GM19463 (cell line): ENCODE data around the gene OGFOD3.
"Not testable (repeated sequence)": the region's sequence is repeated elsewhere in the genome, so short reads cannot be mapped to it uniquely, and the experiment has no call there.

ENCODE experiments used
- ATAC-seq: cut with Tn5 transposase; IDR thresholded peaks from one replicate; pipeline ENCODE4 v1.9.1; 2021; ENCODE audit warnings: mild to moderate bottlenecking, moderate library complexity; ENCODE audit not compliant: unreplicated experiment

The OGFOD3 gene, protein sequence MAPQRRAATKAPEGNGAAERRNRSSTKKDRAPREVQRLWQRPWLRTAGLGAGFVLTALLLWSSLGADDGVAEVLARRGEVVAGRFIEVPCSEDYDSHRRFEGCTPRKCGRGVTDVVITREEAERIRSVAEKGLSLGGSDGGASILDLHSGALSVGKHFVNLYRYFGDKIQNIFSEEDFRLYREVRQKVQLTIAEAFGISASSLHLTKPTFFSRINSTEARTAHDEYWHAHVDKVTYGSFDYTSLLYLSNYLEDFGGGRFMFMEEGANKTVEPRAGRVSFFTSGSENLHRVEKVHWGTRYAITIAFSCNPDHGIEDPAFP

DNA sequence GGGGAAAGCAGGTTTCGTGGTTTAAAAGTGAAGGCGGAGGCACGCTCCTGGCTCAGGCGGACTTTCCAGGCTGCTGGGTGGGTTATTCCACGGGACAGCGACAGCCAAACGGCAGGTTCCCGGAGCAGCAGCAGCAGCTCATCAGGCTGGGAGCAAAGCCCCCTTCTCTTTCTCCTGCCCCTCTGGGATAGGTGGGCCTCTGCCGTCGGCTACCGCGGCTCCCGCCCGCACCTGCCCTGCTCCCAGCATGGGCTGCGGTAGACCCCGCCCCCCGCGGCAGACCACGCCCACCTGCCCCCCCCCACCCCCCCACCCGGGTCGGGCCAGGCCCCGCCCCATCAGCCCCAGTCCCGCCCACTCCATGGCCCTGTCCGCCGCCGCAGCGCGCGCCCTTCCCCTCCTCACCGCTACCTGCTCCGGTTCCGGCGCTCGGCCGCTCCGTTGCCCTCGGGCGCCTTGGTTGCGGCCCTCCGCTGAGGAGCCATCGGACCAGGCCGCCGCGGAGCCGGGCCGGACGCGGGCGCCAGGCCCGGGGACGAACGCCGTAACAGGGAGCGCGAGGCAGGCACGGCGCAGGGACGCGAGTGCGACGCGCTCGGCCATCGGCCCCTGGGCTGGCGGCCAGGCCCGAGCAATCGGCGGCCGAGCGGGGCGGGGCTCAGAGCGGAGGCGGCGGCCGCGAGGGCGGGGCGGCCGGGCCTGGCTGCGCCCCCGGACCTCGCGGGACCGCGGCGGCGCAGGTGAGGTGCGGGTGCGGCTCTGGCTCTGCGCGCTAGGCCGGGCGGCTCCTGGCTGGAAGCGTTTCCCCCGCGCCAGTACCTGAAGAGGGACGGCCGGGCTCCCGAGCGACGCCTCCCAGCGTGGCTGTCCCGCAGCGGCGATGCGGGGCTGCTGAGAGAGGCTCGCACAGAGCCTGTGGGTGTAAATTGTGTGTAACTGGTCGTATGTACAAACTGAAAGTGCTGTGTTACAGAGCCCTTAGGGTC, at the start of gene OGFOD3, which contains the start of gene HEXD:
OGFOD3 (minus strand) TSS at position 586 of the 986 bp plus-strand sequence; CDS start at position 485, 101 bp downstream.
HEXD (plus strand) TSS at position 347 of the 986 bp plus-strand sequence. CDS start 1,453 bp downstream, outside the sequence.
- peak; percentile 76 for ATAC-seq

DNA sequence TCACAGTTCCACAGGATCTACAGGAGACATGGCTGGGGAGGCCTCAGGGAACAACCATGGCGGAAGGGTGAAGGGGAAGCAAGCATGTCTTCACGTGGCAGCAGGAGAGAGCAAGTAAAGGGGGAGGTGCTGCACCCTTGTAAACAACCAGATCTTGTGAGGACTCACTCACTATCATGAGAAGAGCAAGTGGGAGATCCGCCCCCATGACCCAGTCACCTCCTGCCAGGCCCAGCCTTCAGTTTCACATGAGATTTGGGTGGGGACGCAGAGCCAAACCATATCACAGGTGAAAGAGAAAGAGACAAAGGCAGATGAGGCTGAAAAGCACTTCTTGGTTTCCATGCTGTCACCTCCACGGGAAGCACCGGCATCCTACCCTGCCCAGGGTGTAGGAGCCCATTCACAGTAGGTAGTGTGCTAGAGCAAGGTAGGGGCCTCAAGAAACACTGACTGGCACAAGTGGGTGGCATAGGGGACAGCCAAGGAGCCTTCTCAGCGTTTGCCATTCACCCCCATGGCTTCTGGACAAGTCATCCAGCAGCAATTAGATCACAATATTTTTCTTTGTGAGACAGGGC, 46.7 kb upstream of the OGFOD3 start:
- ATAC-seq: no peak

DNA sequence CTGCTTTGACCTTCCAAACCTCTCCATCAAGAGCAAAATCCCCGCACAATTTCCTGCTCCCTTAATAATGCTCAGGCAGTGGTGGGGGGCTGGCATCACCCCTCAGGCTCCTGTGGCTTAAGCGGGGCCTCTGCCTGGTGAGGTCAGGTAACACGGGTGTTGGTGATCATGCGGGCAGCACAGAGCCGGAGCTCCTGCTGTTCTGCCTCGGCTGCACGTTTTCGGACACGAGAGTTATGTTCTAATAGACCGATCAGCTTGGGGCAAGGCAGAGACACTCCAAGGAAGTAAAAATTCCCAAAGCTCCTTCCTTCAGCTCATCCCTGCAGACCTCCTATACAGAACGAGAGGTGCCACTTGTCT, 46.2 kb upstream of the OGFOD3 start:
- no peak for ATAC-seq

DNA sequence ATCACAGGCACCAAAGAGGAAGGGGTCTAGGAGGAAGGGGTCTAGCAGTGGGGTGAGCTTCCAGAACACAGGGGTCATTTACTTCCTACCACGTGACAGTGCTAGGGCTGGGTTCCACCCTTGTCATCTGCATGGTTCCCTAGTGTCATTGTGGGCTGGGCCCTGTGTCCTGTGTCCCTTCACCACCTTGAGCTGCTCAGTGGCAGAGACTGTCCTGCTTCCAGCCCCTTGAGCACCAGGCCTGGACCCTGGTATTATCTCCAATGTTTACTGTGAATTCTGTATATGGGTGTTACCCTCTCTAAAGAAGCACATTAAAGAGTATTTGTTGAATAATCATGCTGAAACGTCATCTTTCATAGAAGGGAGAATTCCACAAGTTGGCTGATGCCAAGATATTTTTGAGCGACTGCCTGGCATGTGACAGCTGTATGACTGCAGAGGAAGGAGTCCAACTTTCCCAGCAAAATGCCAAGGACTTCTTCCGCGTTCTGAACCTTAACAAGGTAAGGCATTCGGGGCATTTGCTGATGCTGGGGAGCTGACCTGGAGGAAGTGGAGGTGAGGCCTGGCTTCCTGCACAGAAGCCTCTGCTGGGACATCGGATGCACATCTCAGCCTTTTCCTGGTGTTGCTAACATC, 45.7 kb upstream of the OGFOD3 start:
- ATAC-seq: no peak

DNA sequence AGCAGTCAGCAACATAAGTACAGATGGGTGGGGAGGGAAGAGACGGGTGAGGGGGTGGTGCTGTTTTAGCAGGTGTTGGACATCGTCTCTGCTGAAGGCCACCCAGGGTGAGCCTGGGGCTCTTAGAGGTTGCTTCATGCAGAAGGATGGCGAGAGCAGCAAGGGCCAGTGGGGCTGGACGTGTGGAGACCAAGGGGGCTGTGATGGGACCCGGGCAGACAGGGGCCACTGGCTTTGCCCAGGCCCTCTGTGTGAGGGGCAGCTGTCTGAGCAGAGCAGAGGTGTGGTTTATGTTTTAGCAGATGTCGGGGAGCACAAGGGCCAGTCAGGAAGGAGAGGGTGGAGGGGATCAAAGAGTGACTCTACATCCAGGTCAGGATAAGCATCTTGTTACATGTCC, 45.0 kb upstream of the OGFOD3 start:
- ATAC-seq: no peak

DNA sequence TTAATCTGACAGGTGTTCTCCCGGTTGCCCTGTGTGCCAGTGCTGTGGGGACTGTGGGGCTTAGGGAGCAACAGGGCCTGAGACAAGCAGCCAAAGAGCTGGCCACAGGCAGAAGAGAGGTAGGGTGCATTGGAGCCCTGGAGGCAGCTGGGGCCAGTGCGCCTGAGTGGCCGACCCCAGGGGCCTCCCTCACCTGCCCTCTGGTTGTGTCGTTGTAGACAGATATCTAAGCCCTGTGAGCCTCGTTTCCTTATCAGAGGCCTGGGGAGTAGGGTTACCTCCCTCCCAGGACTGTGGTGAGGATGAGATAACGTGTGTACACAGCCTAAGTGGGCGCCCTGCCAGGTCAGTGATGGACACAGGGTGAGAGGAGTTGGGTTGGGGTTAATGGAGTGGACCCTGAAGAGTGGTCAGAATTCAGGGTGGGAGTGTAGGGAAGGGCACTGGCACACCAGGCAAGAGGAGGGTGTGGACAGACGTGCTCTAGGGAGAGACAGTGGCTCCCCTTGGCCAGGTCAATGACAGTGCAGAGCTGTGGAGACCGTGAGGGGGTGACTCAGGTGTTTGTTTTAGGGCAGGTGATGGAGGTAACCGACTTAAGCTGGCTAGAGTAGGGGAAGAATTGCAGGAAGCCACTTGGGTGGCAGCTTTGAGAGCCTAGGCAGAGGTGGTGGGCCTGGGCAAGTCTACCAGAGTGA, 43.6 kb upstream of the OGFOD3 start:
- ATAC-seq: no peak

DNA sequence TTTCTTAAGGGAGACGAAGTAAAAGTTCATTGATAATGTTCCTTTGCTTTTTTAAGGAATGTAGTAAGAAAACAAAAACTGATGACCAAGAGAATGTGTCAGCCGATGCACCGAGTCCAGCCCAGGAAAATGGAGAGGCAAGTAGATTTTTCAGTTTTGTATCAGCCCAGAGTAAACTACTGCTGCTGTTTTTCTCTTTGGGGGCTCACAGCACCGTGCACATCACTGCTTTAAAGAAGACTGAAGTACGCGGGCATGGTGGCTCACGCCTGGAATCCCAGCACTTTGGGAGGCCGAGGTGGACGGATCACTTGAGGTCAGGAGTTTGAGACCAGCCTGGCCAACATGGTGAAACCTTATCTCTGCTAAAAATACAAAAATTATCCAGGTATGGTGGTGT, 41.5 kb upstream of the OGFOD3 start:
- ATAC-seq: not testable (repeated sequence)

DNA sequence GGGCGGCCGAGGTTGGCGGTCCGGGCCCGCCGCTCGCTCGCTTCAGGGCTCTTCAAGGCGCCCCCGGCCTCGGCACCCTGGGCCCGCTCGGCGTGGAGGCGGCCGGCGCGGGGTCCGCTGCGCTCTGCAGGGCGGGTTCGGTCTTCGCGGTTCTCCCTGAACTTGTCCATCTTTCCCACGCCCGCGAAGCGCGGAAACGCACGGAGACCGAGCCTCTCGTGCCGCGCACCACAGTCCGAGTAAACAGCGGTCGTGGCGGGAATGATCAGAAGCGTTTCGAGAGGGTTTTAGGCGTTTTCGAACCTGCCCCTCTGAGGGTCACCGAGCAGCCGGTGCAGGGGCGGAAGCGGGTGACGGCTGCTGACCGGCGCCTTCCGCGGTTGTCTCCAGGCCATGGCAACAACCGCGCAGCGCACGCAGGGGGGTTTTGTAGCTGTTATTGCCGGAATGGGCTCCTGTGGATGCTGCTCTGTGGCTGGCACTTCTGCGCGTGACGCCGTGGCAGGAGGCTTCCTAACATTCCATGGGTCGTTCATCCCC, 40.6 kb upstream of the OGFOD3 start:
- no peak for ATAC-seq

DNA sequence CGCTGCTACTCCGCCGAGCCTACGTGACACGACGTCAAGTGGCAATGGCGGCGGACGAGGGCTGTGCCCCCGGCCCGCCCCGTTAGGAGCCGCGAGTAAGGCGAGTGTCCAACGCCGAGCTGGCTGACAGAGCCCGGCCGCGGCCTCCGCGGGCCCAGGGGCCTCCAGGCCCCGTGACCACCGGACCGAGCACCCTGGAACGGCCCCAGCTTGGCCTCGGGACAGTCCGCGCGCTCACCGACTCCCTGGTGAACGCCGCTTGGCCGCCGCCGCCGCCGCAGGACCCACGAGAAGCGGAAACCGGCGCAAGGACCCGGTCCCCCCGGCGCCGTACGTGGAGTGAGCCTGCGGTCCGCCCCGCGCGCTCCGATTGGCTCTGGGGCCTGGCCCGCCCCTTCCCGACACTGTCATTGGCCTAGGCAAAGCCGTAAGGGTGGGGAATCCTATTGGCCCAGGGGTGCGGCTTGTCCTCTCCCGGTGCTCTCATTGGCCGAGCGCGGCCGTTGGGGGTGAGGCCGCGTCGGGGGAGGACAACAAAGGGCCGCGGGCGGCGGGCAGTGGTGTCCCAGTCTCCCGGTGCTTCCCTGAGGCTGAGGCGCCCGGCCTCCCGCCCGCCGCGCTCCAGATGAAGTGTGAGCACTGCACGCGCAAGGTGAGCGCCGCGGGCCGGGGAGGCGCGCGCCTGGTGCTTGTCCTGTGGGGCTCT, 39.9 kb upstream of the OGFOD3 start, which contains the start of gene NARF:
NARF (plus strand) TSS at position 563 of the 706 bp plus-strand sequence; CDS start at position 626, 63 bp downstream.
- peak; percentile 95 for ATAC-seq

DNA sequence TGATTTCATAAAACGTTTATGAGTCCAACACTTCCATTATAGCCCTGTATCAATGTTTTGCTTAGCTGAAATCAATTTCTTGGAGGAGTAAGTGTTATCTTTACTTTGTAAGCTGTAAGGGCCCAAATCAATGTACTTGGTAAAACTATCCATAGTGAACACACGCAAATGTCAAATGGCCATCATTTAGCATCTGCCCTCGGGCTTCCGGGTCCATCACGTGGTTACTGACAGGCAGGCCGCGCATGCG, 39.5 kb upstream of the OGFOD3 start:
- no peak for ATAC-seq

DNA sequence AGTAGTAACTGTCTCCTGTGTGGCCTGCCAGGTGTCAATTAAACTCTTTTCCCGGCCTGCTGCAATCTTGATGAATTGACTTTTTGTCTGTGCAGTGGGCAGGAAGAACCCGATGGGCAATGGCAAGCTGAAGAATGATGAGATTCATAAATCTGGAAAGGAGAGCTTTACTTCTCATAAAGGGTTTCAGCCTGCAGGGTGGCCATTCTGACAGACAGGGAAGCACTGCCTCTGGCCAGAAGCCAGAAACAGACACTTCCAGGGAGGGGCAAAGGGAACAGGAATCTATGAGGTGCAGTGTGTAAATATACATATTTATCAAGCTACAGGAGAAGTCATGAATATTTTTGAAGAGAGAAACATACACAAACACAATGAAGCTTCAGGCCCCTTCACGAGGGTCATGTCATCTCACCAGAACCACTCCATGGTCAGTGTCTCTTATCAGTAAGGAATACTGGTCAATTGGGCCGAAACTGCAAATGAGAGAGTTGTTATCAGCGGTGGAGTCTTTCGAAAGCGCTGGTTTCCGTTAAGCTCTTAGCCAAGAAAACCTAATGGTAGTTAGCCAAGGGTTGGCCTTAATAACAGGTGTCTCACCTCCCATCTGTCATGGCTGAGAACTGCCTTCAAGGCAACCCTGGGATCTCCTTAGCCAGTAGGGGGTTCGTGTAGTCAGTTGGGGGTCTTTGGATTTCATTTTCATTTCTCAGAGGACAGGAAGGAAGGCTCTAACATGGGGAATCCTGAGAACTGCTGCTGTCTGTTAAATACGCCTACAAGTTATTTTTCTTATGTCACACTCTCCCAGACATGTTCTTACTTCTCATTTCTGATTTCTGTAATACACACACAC, 38.9 kb upstream of the OGFOD3 start:
- no peak for ATAC-seq

DNA sequence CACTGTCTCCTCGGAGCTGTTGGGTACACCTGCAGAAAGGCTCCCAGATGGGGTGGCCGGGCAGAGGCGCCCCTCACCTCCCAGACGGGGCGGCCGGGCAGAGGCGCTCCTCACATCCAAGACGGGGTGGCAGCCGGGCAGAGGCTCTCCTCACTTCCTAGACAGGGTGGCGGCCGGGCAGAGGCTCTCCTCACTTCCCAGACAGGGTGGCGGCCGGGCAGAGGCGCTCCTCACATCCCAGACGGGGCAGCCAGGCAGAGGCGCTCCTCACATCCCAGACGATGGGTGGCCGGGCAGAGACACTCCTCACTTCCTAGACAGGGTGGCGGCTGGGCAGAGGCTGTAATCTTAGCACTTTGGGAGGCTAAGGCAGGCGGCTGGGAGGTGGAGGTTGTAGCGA, 35.3 kb upstream of the OGFOD3 start:
- not testable (repeated sequence) for ATAC-seq

DNA sequence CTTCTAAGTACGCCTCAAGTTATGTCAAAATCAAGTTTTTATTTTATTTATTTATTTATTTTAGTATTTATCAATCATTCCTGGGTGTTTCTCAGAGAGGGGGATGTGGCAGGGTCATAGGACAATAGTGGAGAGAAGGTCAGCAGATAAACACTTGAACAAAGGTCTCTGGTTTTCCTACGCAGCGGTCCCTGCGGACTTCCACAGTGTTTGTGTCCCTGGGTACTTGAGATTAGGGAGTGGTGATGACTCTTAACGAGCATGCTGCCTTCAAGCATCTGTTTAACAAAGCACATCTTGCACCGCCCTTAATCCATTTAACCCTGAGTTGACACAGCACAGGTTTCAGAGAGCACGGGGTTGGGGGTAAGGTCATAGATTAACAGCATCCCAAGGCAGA, 34.8 kb upstream of the OGFOD3 start:
- not testable (repeated sequence) for ATAC-seq

DNA sequence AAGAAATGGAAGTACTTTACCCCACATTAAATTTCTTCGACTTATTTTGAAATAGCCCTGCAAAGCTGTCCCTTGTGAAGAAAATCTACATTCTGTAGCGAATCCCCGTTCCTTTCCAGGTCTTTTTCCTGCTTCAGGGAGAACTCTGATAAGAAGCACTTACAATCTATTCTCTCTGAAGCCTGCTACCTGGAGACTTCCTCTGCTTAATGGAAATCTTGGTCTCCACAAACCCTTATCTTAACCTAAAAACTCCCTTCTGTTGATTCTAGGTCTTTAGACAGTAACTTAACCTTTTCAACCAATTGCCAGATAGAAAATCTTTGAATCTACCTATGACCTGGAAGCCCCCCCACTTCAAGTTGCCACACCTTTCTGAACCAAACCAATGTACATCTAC, 33.8 kb upstream of the OGFOD3 start:
- ATAC-seq: no peak

DNA sequence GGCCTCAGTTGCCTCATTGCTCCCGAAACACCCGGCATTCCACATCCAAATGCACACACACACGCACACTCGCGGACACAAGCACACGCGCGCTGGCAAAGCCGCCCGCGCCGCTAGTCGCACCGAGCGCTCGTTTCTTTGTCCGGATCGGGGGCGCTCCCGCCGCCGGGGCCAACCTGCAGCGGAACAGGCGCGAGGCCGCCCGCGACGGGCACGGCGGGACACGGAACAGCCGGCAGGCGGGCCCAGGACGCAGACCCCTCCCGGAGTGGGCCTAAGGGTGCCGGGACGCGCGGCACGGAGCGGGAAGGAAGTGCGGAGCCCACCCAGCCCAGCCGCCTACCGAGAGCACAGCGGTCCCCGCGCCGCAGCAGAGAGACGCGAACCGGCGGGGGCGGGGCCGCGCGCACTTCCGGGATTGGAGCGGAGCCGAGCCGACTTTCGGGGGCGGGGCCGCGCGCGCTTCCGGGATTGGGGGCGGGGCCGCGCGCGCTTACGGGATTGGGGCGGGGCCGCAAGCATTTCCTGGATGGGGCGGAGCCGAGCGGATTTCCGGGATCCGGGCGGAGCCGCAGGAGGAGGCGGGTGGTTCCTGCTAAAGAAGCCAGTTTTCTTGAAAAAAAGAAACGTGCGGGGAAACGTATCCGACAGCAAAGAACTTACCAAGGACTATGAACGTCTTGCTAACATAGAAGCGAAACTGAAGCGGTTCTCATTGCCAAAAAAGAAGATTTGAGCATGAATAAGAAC, 32.1 kb upstream of the OGFOD3 start, which contains the start of gene CYBC1:
CYBC1 (minus strand) TSS at position 396 of the 750 bp plus-strand sequence. CDS start 1,498 bp downstream, outside the sequence.
- peak; percentile 59 for ATAC-seq

DNA sequence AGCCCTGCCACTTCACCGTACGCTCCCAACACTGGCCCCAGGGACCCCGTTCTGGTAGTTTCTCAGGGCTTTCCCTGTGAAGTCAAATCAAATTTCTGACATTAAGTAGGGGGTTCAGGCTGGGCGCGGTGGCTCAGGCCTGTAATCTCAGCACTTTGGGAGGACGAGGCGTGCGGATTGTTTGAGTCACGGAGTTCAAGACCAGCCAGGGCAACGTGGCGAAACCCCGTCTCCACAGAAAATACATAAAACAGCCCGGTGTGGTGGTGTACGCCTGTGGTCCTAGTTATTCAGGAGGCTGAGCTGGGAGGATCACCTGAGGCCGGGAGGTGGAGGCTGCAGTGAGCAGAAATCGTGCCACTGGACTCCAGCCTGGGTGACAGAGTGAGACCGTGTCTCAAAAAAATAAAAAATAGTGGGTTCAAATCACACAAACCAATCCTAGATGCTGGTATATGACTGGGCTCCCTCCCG, 31.5 kb upstream of the OGFOD3 start:
- no peak for ATAC-seq

DNA sequence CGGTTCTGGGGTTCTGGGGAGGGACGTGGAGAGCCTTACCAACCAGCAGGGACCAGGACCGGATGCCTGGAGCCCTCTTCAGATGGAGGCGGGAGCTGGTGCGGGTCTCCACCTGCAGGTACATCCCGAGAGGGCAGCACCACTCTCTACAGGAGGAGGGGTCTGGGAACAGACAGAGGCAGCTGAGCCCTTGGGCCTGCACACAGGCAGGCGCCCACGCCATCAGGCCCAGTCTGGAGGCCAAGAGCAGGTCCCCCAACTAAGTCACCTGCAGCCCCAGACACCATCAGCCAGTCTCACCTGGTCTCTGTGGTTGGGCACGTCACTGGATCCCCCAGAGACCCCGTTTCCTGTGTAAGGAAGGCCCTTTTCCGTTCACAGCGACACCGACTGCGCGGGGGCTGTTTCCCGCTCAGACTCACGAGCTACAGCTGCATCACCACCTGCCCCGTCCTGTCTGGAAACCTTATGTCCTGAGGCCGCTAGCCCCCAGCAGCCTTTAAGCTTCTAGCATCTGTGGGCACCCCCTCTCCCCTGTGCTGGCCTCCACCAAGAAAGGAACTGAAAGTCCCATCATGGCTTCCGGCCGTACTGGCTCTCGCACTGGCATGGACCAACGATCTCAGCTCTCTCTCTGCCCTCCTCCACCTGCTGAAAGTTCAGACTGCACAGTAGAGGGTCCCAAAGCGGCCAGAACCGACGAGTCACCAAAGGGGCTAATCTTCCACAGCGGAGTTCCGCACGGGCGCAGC, 30.9 kb upstream of the OGFOD3 start:
- ATAC-seq: no peak
